Bronchial epithelial cell (primary cell): ENCODE data around the gene METTL13. TPM values are rescaled to one million over a fixed set of nuclear protein-coding genes. Genes with fewer than 3 reads are reported as not detected.
"Not testable (repeated sequence)": the region's sequence is repeated elsewhere in the genome, so short reads cannot be mapped to it uniquely, and the experiment has no call there.

Experiments
- DNase-seq: peaks from one replicate; pipeline ENCODE4 v3.0.0-alpha.2; 2010; ENCODE audit warnings: low read depth
- FAIRE-seq: peaks from 2 replicates; lab custom pipeline; 2011; peaks lifted over from hg19 to GRCh38; lab: Jason Lieb, UNC
- H3K27me3 ChIP-seq: 2 replicates; pipeline ENCODE4 v1.5.1; 2011; ENCODE audit warnings: low read length; ENCODE audit not compliant: control insufficient read depth, insufficient read depth
- H3K36me3 ChIP-seq: 2 replicates; pipeline ENCODE4 v1.5.1; 2011; ENCODE audit warnings: low read length; ENCODE audit not compliant: control insufficient read depth, insufficient read depth
- H3K4me3 ChIP-seq: 2 replicates; pipeline ENCODE4 v1.5.1; 2011; ENCODE audit warnings: mild to moderate bottlenecking, low read depth, low read length, control low read depth
- CTCF ChIP-seq: IDR thresholded peaks from 2 replicates; pipeline ENCODE4 v1.5.1; 2011; ENCODE audit warnings: mild to moderate bottlenecking, moderate library complexity, low read length, control low read depth, inconsistent platforms; ENCODE audit not compliant: insufficient read depth, severe bottlenecking
- total RNA-seq: library from RNA; depleted of rRNA; stranded (reverse); fragments of >200 nt; gene quantifications from 2 replicates; pipeline ENCODE4 v1.2.1, GENCODE V29; 2014

Gene METTL13
- total RNA-seq, 1 donor from 2014 or later = 30.8 TPM

- DNase-seq (peak; percentile 94), FAIRE-seq (no peak)
- TF ChIP-seq CTCF = no peak
- peaks cover 7% of the 10 kb centered on the region for H3K36me3 ChIP-seq
- no peaks in the 10 kb centered on the region for H3K27me3 ChIP-seq
- H3K4me3 ChIP-seq = no peak overlapping the region
Measured at GRCh38 chr1:171794085-171794484, 12.6 kb downstream of the METTL13 start.

GRCh38 chr1:171796592-171796991 lies 15.1 kb downstream of the METTL13 start:
- Histone ChIP-seq H3K36me3 (peaks cover 4% of the 10 kb centered on the region), H3K27me3 (no peaks in the 10 kb centered on the region), H3K4me3 (no peak overlapping the region)
- no peak for FAIRE-seq
- TF ChIP-seq CTCF = no peak
- no peak for DNase-seq

- no peak for DNase-seq
- no peak for FAIRE-seq
- Histone ChIP-seq H3K27me3 (no peaks in the 10 kb centered on the region), H3K36me3 (peaks cover 4% of the 10 kb centered on the region), H3K4me3 (no peak overlapping the region)
- TF ChIP-seq CTCF = no peak
Measured at GRCh38 chr1:171798311-171798710, 16.9 kb downstream of the METTL13 start.

GRCh38 chr1:171798765-171799164 lies 17.3 kb downstream of the METTL13 start:
- Histone ChIP-seq H3K36me3 (peaks cover 4% of the 10 kb centered on the region), H3K27me3 (no peaks in the 10 kb centered on the region), H3K4me3 (no peak overlapping the region)
- TF ChIP-seq CTCF = no peak
- no peak for FAIRE-seq
- no peak for DNase-seq

GRCh38 chr1:171799166-171799565 lies 17.7 kb downstream of the METTL13 start:
- no peak for TF ChIP-seq CTCF

GRCh38 chr1:171799698-171800097 lies 18.2 kb downstream of the METTL13 start:
- not testable (repeated sequence) for FAIRE-seq, H3K36me3 ChIP-seq, H3K27me3 ChIP-seq, H3K4me3 ChIP-seq, DNase-seq

More at GRCh38 chr1:171799166-171799565, 17.7 kb downstream of the METTL13 start:
- no peak overlapping the region for H3K4me3 ChIP-seq
- H3K27me3 ChIP-seq = no peaks in the 10 kb centered on the region
- no peak for DNase-seq
- peaks cover 4% of the 10 kb centered on the region for H3K36me3 ChIP-seq
- FAIRE-seq = no peak
